AG04450 (cell line): ENCODE data around the gene FILIP1L. TPM values are rescaled to one million over a fixed set of nuclear protein-coding genes. Genes with fewer than 3 reads are reported as not detected.
A peak's percentile ranks its signal among the peaks of the same experiment; 100 is the strongest.

Experiments
- CTCF ChIA-PET: fragments of 300-600, 350-600 bp; formaldehyde crosslinking; extraction: SDS; loops from one replicate; lab custom pipeline; 2022; ENCODE audit warnings: antibody characterized with exemption, inconsistent platforms; lab: Charles Lee
- POLR2A ChIA-PET: fragments of 350-600 bp; formaldehyde crosslinking; extraction: SDS; loops from one replicate; lab custom pipeline; 2021; ENCODE audit warnings: antibody characterized with exemption, inconsistent platforms; lab: Yijun Ruan, JAX
- DNase-seq: peaks from one replicate; pipeline ENCODE4 v3.0.0-alpha.2; 2011; ENCODE audit warnings: low read depth, low spot score
- H3K27ac ChIP-seq: one replicate; pipeline ENCODE4 v1.5.1; 2012; ENCODE audit warnings: low read depth, low read length, control low read depth
- H3K27me3 ChIP-seq: one replicate; pipeline ENCODE4 v1.6.0; 2012; ENCODE audit warnings: low read length; ENCODE audit not compliant: control insufficient read depth, insufficient read depth
- H3K4me3 ChIP-seq: 2 replicates; pipeline ENCODE4 v1.5.1; 2011; ENCODE audit warnings: mild to moderate bottlenecking, low read depth, low read length, control low read depth
- H3K9me3 ChIP-seq: 2 replicates; pipeline ENCODE4 v1.5.1; 2012; ENCODE audit warnings: low read length; ENCODE audit not compliant: control insufficient read depth, insufficient read depth
- CTCF ChIP-seq: IDR thresholded peaks from 2 replicates; pipeline ENCODE4 v1.5.1; 2011; ENCODE audit warnings: low read depth, low read length, control low read depth, inconsistent platforms
- polyA plus RNA-seq: library from polyadenylated mRNA; depleted of rRNA; stranded (reverse); fragments of >200 nt; gene quantifications from 2 replicates; pipeline ENCODE4 v1.2.3, GENCODE V29; 2011

FILIP1L gene
- polyA plus RNA-seq, 1 experiment: 75.5 TPM

- DNase-seq: no peak
- POLR2A ChIA-PET: interaction anchor here (1.1 kb wide), 1 partner anchor 113 kb away, joined by 4 read pairs; no protein-coding TSS in a partner anchor
- Histone ChIP-seq H3K27ac (peak overlapping the region; percentile 53), H3K27me3 (no peaks in the 10 kb centered on the region), H3K9me3 (no peaks in the 10 kb centered on the region), H3K4me3 (no peak overlapping the region)
- no peak for TF ChIP-seq CTCF
- CTCF ChIA-PET: interaction anchor here (2.1 kb wide), 1 partner anchor 302 kb away, joined by 6 read pairs; no protein-coding TSS in a partner anchor
Measured at GRCh38 chr3:99951701-99952100, 162.6 kb downstream of the FILIP1L start.

GRCh38 chr3:99950921-99951320 lies 163.4 kb downstream of the FILIP1L start:
- DNase-seq: no peak
- CTCF ChIA-PET: no interaction called here
- H3K27ac ChIP-seq: no peak overlapping the region
- no peak overlapping the region for H3K4me3 ChIP-seq
- H3K27me3 ChIP-seq: no peaks in the 10 kb centered on the region
- POLR2A ChIA-PET: no interaction called here
- no peak for TF ChIP-seq CTCF
- no peaks in the 10 kb centered on the region for H3K9me3 ChIP-seq

GRCh38 chr3:99949956-99950670 lies 164.2 kb downstream of the FILIP1L start:
- DNase-seq: no peak
- no peaks in the 10 kb centered on the region for H3K27me3 ChIP-seq
- H3K9me3 ChIP-seq: no peaks in the 10 kb centered on the region
- ChIA-PET POLR2A (no interaction called here), CTCF (no interaction called here)
- H3K4me3 ChIP-seq: no peak overlapping the region
- no peak for TF ChIP-seq CTCF
- no peak overlapping the region for H3K27ac ChIP-seq

- no peaks in the 10 kb centered on the region for H3K9me3 ChIP-seq
- no peak for DNase-seq
- no peak overlapping the region for H3K4me3 ChIP-seq
- no peak for TF ChIP-seq CTCF
- no peak overlapping the region for H3K27ac ChIP-seq
- ChIA-PET POLR2A (no interaction called here), CTCF (no interaction called here)
- H3K27me3 ChIP-seq: no peaks in the 10 kb centered on the region
Measured at GRCh38 chr3:99948467-99949089, 165.7 kb downstream of the FILIP1L start.

- Histone ChIP-seq H3K9me3 (no peaks in the 10 kb centered on the region), H3K4me3 (no peak overlapping the region), H3K27me3 (no peaks in the 10 kb centered on the region), H3K27ac (no peak overlapping the region)
- ChIA-PET POLR2A (no interaction called here), CTCF (interaction anchor here (0.7 kb wide), 1 partner anchor 242 kb away, joined by 3 read pairs; no protein-coding TSS in a partner anchor)
- no peak for TF ChIP-seq CTCF
- DNase-seq: no peak
Measured at GRCh38 chr3:99947356-99947755, 166.9 kb downstream of the FILIP1L start.
